ENCODE measurements around the gene GARIN5A.

GARIN5A gene

GRCh38 chr19:50476224-50476906 lies at the start of gene GARIN5A, which contains the start of gene EMC10:
GARIN5A (minus strand) TSS chr19:50476848; CDS start chr19:50476388, 460 bp downstream.
EMC10 (plus strand) TSS chr19:50476507; CDS start chr19:50476545, 38 bp downstream.
- DNase-seq, result peak; percentile 95

- no peak for DNase-seq
These were observed 46.2 kb upstream of the GARIN5A start for GRCh38 chr19:50522881-50523280.

- no peak for DNase-seq
These were observed 44.3 kb upstream of the GARIN5A start for GRCh38 chr19:50520822-50521465.

GRCh38 chr19:50519006-50519575 lies 42.4 kb upstream of the GARIN5A start:
- DNase-seq, result no peak

GRCh38 chr19:50518091-50519005 lies 41.7 kb upstream of the GARIN5A start:
- no peak for DNase-seq

- no peak for DNase-seq
These were observed 41.0 kb upstream of the GARIN5A start for GRCh38 chr19:50517704-50518075.

- no peak for DNase-seq
These were observed 40.5 kb upstream of the GARIN5A start for GRCh38 chr19:50516964-50517703.

- DNase-seq, result no peak
These were observed 39.8 kb upstream of the GARIN5A start for GRCh38 chr19:50516456-50516855.

- DNase-seq, result no peak
These were observed 38.5 kb upstream of the GARIN5A start for GRCh38 chr19:50515168-50515561.

GRCh38 chr19:50514346-50515167 lies 37.9 kb upstream of the GARIN5A start:
- no peak for DNase-seq

GRCh38 chr19:50513746-50514345 lies 37.2 kb upstream of the GARIN5A start, which contains the start of gene ASPDH:
ASPDH (minus strand) TSS chr19:50513913; CDS start chr19:50513823, 90 bp downstream.
- DNase-seq, result no peak

GRCh38 chr19:50512999-50513745 lies 36.5 kb upstream of the GARIN5A start:
- no peak for DNase-seq

GRCh38 chr19:50512112-50512998 lies 35.7 kb upstream of the GARIN5A start:
- no peak for DNase-seq

- DNase-seq, result peak; percentile 100
These were observed 34.6 kb upstream of the GARIN5A start, which contains the start of gene JOSD2 for GRCh38 chr19:50511069-50511822. JOSD2 (minus strand) TSS chr19:50511191; CDS start chr19:50510431, 760 bp downstream.

- DNase-seq, result no peak
These were observed 34.0 kb upstream of the GARIN5A start for GRCh38 chr19:50510700-50511068.

- no peak for DNase-seq
These were observed 33.5 kb upstream of the GARIN5A start for GRCh38 chr19:50510121-50510670.

GRCh38 chr19:50509366-50509765 lies 32.7 kb upstream of the GARIN5A start:
- peak; percentile 22 for DNase-seq

GRCh38 chr19:50508843-50509190 lies 32.2 kb upstream of the GARIN5A start:
- DNase-seq, result no peak
